T-helper 1 cell (primary cell): ENCODE measurements around the gene RXRG.
"Not testable (repeated sequence)": the region's sequence is repeated elsewhere in the genome, so short reads cannot be mapped to it uniquely, and the experiment has no call there.

Experiments used
- DNase-seq, 5 donors: peaks; one replicate each; pipeline ENCODE4 v3.0.0-alpha.2; 2012 to 2020
- total RNA-seq, 4 donors: gene quantifications; one replicate each; lab custom pipeline; 2026; lab: John Stamatoyannopoulos, UW

The RXRG gene
- total RNA-seq, result 0 to 0.08 (median 0) reads per million in 4 donors

- DNase-seq, result peak in 1 of 5 donors; percentile 7
Observed at GRCh38 chr1:165444897-165445370, at the start of gene RXRG. RXRG (minus strand) TSS chr1:165445126; CDS start chr1:165444893, 233 bp downstream.

GRCh38 chr1:165492845-165493373 lies 48.0 kb upstream of the RXRG start:
- no peak for DNase-seq

- no peak for DNase-seq
Observed at GRCh38 chr1:165490175-165490574, 45.2 kb upstream of the RXRG start.

DNA sequence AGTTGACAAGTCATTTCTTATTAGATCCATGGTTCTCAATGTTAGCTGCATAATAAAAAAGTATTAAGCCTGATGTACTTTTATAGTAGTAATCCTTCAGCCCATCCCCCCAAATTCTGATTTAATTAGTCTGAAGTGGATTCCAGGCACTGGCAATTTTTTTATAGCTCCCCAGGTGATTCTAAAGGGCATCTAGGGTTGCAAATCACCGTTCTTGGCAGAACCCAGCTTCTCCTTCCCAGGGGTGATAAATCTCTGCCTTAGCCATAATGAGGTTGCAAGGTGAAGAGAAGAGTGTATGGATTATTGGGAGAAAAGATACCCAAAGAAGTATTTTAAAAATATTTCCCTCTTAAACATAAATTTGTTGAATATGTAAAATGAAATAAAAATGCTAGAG lies 43.0 kb upstream of the RXRG start:
- DNase-seq, result no peak

DNA sequence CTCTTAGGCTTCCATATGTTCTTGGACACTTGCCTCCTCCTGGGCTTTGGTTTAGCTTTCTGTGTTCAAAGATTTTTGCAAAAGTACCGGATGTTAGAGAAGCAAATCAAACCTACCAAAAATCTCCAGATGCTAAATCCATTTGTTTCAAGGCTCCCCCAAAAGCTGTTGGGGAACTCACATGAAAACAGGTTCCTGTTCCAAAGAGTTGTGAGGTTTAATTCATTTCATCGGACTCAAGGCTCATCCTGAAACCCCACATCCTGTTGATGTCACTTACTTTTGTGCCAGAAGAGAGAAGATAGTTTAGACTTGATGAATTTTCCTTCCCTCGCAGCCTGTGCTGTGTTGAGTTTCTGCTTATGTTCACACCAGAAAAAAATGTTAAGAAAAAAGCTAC lies 41.7 kb upstream of the RXRG start:
- peak in 1 of 5 donors; percentile 5 for DNase-seq

- no peak for DNase-seq
Observed at GRCh38 chr1:165485716-165486115, 40.8 kb upstream of the RXRG start.

- no peak for DNase-seq
Observed at GRCh38 chr1:165484532-165484931, 39.6 kb upstream of the RXRG start.

DNA sequence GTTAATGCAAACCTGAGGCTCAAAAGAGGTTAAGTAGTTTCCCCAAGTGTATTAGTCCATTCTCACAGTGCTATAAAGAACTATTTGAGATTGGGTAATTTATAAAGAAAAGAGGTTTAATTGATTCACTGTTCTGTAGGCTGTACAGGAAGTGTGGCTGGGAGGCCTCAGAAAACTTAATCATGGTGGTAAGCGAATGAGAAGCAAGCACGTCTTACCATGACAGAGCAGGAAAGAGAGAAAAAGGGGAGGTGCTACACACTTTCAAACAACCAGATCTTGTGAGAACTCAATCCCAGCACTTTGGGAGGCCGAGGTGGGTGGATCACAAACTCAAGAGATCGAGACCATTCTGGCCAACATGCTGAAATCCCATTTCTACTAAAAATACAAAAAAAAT lies 38.5 kb upstream of the RXRG start:
- no peak for DNase-seq

DNA sequence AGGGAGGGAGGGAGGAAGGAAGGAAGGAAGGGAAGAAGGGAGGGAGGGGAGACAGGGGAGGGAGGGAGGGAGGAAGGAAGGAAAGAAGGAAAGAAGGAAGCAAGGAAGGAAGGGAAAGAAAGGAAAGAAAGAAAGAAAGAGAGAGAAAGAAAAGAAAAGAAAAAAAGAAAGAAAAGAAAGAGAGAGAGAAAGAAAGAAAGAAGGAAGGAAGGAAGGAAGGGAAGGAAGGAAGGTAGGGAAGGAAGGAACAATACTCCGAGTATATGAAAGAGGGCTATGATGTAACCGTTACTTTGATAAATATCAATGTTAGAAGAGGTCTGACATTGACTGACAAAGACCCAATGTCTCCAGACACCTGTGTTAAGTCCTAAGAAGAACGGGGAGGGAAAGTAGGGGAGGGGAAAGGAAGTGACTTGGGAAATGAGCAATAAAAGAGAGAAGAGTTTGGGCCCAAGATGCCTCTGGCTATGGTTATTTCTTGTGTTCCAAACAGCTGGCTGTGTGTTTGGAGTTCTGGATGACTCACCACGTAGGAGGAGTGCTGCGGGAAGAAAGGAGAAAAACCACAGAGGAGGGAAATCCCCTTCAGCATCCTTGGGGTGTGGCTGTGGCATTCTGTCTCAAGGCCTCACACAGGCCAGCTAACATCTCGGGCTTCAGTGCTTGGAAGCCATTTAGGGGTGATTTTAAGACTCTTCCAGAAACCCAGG lies 37.0 kb upstream of the RXRG start:
- DNase-seq, result peak in 1 of 5 donors; percentile 2

GRCh38 chr1:165476776-165477175 lies 31.9 kb upstream of the RXRG start:
- no peak for DNase-seq

GRCh38 chr1:165474196-165474595 lies 29.3 kb upstream of the RXRG start:
- DNase-seq, result no peak

DNA sequence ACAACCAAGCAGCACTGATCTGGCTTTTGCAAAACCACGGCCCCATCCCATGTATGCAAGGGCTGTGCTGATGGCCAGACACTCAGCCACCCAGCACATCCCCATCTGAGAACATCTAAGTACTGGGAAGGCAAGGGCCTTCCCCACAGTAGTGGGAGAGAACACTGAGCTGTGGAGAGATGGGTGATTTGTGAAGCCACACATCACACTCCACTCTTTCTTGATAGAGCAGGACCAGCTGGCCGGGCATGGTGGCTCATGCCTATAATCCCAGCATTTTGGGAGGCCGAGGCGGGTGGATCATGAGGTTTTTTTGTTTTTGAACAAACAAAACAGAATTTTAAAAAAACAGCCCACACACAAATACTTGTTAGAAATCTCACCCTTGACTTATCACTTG lies 28.2 kb upstream of the RXRG start:
- no peak for DNase-seq

DNA sequence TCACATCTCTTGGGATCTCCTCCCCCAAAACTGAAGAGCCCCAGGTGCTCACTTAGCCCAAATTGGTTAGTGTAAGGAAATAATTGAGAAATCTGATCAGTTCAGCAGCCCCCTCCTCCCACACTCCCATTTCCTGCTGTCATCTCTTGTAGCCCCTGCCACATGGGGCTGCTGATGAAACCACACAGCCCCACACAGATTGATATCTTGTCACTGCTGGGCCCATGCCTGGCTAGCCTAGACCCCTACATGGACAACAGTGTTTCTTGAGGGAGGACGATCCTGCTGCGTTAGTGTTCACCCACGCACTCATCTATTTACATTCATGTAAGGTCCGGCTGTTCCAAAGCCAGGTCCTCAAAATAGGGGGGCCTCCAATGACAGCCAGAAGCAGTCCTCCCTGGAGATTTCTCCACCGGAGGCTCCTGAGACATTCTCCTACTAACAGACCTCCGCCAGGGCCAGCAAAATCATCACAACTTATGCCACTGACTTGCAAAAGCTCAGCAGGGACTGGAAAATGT lies 23.9 kb upstream of the RXRG start:
- no peak for DNase-seq

- no peak for DNase-seq
Observed at GRCh38 chr1:165468253-165468652, 23.3 kb upstream of the RXRG start.

- no peak for DNase-seq
Observed at GRCh38 chr1:165467706-165468105, 22.8 kb upstream of the RXRG start.

- no peak for DNase-seq
Observed at GRCh38 chr1:165463978-165464377, 19.1 kb upstream of the RXRG start.

DNA sequence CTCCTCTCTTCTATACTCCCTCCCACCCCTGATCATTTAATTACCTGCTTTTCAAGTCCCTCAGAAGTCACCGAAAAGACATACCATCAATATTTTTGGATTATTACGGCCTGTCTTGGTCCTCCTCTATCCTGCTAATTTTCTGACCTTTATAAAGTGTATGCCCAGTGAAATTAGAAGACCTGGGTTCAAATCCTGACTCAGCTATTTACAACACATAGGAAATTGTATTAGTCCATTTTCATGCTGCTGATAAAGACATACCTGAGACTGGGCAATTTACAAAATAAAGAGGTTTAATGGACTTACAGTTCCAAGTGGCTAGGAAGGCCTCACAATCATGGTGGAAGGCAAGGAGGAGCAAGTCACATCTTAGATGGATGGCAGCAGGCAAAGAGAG lies 14.8 kb upstream of the RXRG start:
- DNase-seq, result not testable (repeated sequence)

GRCh38 chr1:165456861-165457260 lies 11.9 kb upstream of the RXRG start:
- no peak for DNase-seq

DNA sequence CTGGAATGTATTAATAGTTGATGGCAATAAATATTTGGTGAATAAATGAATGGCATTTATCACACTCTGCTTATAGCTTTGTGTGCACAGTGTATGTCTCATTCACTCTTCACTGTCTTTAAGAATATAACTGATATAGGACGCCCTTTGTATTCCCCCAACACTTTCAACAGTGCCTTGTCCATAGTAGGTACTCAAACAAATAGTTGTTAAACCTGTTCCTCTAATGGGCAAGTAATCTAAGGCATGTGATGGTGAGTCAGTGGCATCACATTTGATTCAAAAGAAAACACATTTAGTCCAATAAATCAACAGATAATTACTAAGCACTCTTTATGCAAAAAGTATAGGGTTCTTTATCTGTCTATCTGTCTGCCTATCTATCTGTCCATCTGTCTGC lies 11.2 kb upstream of the RXRG start:
- no peak for DNase-seq

GRCh38 chr1:165455111-165455510 lies 10.2 kb upstream of the RXRG start:
- DNase-seq, result no peak

- DNase-seq, result no peak
Observed at GRCh38 chr1:165454091-165454610, 9.2 kb upstream of the RXRG start.

DNA sequence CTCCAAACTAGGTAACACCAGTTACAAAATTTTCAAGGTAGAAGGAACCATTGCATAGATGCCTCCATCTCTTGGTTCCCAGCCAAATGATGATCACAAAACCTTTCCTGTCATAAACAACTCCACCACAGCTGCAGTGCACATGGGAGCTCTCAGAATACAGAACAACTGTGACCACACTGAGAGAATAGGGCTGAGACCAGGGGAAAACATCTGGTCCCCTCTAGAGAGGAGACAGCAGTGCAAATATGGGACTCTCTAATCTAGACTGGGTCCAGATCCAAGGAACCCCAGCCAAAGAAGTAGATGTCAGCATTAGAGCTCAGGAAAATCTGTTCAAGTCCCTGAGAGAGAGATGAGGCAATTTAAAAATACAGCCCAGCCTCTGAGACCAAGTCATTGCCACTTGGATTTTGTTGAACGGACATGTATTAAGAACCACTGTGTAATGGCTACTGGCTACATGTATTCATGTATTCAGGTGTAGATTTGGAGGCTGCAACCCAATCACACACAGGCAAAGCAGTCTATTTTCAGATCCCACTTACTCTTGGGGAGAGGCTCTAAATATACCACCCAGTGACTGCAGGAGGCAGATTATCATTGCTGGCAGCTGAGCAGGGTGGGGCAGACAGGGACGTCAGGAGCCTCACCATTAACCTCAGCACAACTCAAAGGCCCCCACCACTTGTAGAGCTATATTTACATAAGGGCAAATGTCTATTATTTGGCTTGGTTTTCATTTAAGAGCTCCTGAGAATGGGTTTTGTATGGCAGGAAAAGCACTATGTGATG lies 7.6 kb upstream of the RXRG start:
- no peak for DNase-seq

DNA sequence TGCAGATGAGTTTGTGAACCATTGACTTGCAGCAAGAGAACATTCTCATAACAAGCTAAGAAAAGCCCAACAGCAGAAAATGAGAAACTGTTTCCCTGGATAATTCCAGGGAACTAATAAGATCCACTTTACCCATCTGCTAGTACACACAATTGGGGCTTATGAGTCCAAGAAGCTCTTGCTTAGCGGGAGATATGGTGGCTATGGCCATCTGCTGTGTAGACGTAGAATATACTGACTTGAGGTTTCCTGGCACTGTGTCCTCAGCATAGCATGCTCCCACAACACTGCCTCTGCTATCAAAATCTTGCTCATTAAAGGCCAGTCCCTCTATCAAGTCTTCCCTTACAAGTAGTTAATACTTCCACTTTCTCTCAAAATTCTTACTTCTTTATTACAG lies 6.8 kb upstream of the RXRG start:
- DNase-seq, result no peak
